IPS-15b (cell line): ENCODE data around the gene ALG3.

ENCODE experiments used
- H3K27me3 ChIP-seq: one replicate; pipeline ENCODE4 v1.6.1; 2013; ENCODE audit warnings: low read length; ENCODE audit not compliant: control insufficient read depth, insufficient read depth
- H3K36me3 ChIP-seq: one replicate; pipeline ENCODE4 v1.6.1; 2013; ENCODE audit warnings: low read length; ENCODE audit not compliant: control insufficient read depth, insufficient read depth
- H3K4me1 ChIP-seq: one replicate; pipeline ENCODE4 v1.6.1; 2013; ENCODE audit warnings: mild to moderate bottlenecking, low read length; ENCODE audit not compliant: control insufficient read depth, insufficient read depth
- H3K4me3 ChIP-seq: one replicate; pipeline ENCODE4 v1.5.1; 2013; ENCODE audit warnings: low read depth, low read length
- H3K9ac ChIP-seq: one replicate; pipeline ENCODE4 v1.6.1; 2013; ENCODE audit warnings: low read depth, mild to moderate bottlenecking, low read length
- H3K9me3 ChIP-seq: one replicate; pipeline ENCODE4 v1.6.1; 2013; ENCODE audit warnings: mild to moderate bottlenecking, low read length; ENCODE audit not compliant: control insufficient read depth, insufficient read depth

Gene ALG3

GRCh38 chr3:184203526-184203925 lies 45.2 kb downstream of the ALG3 start:
- Histone ChIP-seq H3K36me3 (no peaks in the 10 kb centered on the region), H3K27me3 (no peaks in the 10 kb centered on the region), H3K4me1 (no peaks in the 10 kb centered on the region), H3K9me3 (no peaks in the 10 kb centered on the region), H3K4me3 (no peak overlapping the region), H3K9ac (no peak overlapping the region)

GRCh38 chr3:184200825-184201224 lies 47.9 kb downstream of the ALG3 start:
- Histone ChIP-seq H3K4me1 (no peaks in the 10 kb centered on the region), H3K27me3 (no peaks in the 10 kb centered on the region), H3K9me3 (no peaks in the 10 kb centered on the region), H3K4me3 (no peak overlapping the region), H3K36me3 (no peaks in the 10 kb centered on the region), H3K9ac (no peak overlapping the region)

GRCh38 chr3:184198509-184198908 lies 50.3 kb downstream of the ALG3 start:
- H3K9ac ChIP-seq = no peak overlapping the region
- no peaks in the 10 kb centered on the region for H3K27me3 ChIP-seq
- H3K36me3 ChIP-seq = peaks cover 12% of the 10 kb centered on the region
- H3K9me3 ChIP-seq = no peaks in the 10 kb centered on the region
- H3K4me3 ChIP-seq = no peak overlapping the region
- no peaks in the 10 kb centered on the region for H3K4me1 ChIP-seq

GRCh38 chr3:184196536-184196935 lies 52.2 kb downstream of the ALG3 start:
- Histone ChIP-seq H3K36me3 (peaks cover 30% of the 10 kb centered on the region), H3K9ac (no peak overlapping the region)

GRCh38 chr3:184193991-184194539 lies 54.7 kb downstream of the ALG3 start:
- no peak overlapping the region for H3K9ac ChIP-seq
- peaks cover 45% of the 10 kb centered on the region for H3K36me3 ChIP-seq
- no peaks in the 10 kb centered on the region for H3K27me3 ChIP-seq

More at GRCh38 chr3:184196536-184196935, 52.2 kb downstream of the ALG3 start:
- no peak overlapping the region for H3K4me3 ChIP-seq
- no peaks in the 10 kb centered on the region for H3K4me1 ChIP-seq
- H3K9me3 ChIP-seq = no peaks in the 10 kb centered on the region
- no peaks in the 10 kb centered on the region for H3K27me3 ChIP-seq

GRCh38 chr3:184192889-184193288 lies 55.9 kb downstream of the ALG3 start:
- Histone ChIP-seq H3K9ac (no peak overlapping the region), H3K9me3 (no peaks in the 10 kb centered on the region), H3K27me3 (no peaks in the 10 kb centered on the region), H3K36me3 (peaks cover 55% of the 10 kb centered on the region), H3K4me1 (no peaks in the 10 kb centered on the region), H3K4me3 (no peak overlapping the region)

More at GRCh38 chr3:184193991-184194539, 54.7 kb downstream of the ALG3 start:
- Histone ChIP-seq H3K9me3 (no peaks in the 10 kb centered on the region), H3K4me1 (no peaks in the 10 kb centered on the region), H3K4me3 (no peak overlapping the region)
